GM19463 (cell line): Measurements from ENCODE around the gene CIITA.

ENCODE experiments used
- ATAC-seq: cut with Tn5 transposase; IDR thresholded peaks from one replicate; pipeline ENCODE4 v1.9.1; 2021; ENCODE audit warnings: mild to moderate bottlenecking, moderate library complexity; ENCODE audit not compliant: unreplicated experiment

Gene CIITA

DNA sequence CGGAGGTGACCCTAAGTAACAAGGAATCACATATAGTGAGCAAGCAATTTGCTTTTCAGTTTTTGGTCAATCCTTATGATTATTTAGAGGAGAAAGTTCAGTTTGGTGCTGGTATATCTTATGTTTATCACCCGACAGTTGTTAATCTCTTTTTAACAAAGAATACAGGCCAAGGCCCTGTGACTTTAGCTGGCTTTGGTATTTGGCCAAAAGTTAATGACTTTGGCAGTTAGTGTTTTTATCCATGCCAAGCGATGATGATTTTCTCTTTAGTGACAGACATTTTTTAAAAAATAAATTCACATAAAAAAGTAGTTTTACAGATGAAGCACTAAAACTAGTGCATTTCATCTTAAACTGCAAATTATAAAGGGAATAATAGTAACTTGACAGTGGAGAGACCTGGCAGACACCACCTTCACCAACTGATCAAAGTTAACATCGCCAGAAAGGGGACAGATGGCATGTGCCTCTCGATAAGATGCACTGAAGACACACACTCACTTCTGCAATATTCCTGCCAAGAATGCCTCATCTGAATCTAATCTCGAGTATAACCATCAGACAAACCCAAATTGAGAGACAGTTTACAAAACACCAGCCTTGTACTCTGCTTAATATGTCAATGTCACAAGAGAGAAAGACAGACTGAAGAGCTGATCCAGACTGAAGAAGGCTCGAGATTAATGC is 58.4 kb downstream of the CIITA start:
- no peak for ATAC-seq

DNA sequence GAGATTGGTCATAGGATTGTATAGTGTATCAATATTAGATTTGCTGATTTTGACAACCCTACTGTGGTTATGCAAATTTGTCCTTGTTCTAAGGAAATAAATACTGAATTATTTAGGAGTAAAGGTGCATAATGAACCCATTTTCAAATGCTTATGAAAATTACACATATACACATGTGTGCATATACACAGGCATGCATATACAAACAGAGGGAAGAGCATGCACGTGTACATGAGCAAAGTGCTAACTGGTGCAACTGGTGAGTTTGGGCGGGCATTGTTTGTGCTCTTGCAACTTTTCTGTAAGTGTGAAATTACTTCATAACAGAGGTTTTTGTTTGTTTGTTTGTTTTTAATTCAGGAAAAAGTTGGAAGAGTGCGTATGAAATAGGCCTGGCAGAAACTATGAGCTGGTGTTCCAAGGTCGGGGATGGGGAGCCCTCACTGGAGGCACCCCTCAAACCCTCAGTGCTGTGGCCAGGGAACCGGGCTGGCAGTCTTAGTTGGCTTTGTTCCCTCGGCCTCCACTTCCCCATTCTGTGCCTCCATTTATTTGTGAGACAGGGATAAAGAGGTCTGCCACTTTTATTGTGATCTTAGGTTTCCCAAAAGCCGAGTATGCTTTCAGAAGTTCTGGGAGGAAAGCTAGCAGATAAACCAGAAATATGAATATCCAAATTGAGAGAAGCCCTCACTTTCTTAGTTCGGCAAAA is 59.4 kb downstream of the CIITA start:
- ATAC-seq: no peak

DNA sequence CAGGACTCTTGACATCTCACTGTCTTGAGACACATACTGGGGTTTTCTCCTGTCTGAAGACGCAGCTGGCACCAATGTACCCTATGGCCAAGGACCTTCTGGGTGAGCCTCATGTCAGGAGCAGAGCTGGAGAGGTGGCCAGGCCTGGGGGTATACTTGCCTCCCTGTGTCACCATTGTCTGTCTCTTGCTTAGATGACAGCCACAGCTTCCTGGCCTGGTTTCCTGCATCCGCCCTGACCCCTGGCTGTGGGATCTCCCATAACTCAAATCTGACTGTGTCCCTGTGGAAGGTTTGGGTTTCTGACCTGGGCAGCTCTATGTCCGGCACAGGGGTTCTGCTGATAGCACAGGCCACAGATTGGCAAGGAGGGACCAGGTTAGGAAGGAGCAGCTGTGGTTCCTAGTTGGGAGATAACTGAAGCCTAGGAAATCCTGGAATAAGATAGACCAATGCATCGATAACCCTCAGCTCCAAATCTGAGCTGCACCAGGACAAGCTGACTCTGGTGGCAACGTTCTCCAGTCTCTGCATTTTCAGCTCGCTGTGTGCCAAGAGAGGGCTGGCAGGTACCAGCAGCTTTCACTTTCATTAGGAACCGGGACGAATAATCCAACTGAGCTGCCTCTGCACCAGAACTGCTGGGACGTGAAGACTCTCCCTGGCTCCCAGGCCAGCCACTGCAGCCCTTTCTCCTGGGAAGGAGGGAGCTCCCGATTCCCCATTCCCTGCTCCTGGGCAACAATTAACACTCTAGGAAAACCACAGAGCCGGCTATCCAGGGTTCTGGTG is 60.3 kb downstream of the CIITA start:
- no peak for ATAC-seq

DNA sequence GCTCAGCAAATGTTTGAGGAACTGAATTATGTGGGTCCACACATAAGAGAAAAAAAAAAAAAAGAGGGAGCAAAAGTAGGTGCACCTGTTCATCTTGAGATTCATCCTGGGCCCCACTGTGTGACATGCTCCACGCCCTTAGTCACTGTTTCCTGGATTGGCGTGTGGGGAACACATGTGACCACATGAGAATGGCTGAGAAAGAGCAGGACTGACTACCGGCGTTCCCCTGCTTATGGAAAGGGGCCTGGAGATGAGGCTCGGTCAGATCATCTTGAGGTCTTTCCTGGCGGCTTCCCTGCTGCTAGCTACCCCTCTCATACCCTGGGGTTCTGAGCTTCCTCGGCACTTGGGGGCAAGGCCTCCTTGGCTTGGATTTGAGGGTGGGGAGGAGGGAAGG is 61.3 kb downstream of the CIITA start:
- no peak for ATAC-seq

DNA sequence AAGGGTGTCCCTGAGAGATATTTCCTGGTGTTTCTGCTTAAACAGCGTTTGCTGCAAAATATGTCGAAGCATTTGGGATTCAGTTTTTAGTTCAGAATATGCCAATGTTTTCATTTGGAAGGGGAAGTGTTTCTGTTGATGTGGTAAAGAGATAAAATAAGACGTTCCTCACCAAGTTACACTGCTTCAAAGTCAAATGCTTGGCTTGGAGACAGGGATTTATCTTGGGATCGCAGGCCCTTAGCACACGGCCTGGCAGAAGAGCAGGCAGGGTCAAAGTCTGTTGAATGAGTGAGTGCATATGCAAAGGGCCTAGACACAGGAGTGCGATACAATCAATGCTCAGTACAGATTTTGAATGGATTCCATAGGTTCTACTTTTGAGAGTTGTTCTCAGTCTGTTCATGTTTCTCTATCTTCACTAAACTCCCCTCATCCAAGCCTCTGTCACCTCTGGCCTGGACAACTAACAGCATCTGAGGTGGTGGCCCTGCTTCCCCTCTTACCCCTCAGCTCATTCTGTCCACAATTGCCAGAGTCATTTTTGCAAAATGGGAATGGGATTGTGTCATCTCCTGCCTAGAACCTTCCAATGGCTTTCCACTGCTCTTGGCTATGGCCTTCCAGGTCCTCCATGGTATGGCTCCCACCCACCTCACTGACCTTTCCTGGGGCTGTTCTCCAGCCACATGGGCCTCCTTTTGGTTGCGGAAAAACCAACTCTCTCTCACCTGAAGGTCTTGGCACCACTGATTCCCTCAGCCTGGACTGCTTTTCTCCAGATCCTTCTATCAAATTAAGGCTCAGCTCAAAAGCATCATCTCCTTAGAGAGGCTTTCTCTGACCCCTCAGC is 62.0 kb downstream of the CIITA start:
- no peak for ATAC-seq

DNA sequence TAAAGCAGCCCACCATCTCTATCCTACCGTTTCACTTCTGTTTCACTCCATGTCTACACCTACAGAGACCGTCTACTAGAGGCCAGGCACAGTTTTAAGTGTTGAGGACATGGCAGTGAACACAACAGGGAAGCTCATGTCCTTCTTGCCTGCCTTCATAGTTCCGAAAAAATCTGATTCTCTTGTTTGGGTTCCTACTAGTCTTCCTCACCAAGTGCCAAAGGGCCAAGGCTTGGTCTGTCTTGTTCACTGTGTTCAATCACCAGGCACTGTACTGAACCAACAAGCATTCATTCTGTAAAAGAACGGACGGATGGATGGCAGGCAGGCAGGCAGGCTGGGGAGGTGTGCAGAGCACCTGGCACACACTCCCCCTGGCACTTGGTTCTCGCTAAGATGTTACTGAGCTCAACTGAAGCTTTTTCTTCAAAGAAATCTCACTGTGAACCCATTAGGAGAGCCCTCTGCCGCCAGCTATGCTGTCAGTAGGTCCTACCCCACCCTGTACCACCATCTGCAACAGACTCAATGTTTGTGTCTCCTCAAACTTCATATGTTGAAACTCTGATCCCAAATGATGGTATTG is 62.7 kb downstream of the CIITA start:
- no peak for ATAC-seq

DNA sequence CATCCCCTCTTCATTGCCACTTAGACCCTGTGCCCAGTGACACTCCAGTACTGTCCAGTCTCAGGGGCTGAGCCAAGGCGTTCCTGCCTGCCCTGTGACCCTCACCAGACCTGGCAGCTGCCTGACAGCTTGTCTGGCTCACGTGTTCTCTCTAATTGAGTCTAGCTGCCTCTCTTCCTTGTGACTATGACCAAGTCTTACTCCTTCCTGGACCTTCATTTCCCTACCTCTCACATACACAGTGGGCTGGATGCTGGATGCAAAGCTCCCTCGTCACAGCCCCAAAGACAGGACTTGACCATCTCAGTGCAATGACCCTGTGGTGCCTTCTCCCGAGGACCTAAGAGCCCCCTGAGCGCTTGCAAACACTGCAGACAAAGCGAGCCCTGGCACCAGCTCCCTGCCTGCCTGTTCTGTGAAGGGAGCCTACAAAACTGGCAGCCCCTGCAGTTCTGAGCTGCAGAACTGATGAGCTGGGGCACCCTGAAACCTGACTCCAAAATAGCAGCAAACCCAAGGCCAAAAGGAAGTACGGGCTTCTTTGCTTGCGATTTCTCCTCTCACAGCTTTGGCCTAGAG is 63.6 kb downstream of the CIITA start:
- ATAC-seq: no peak

DNA sequence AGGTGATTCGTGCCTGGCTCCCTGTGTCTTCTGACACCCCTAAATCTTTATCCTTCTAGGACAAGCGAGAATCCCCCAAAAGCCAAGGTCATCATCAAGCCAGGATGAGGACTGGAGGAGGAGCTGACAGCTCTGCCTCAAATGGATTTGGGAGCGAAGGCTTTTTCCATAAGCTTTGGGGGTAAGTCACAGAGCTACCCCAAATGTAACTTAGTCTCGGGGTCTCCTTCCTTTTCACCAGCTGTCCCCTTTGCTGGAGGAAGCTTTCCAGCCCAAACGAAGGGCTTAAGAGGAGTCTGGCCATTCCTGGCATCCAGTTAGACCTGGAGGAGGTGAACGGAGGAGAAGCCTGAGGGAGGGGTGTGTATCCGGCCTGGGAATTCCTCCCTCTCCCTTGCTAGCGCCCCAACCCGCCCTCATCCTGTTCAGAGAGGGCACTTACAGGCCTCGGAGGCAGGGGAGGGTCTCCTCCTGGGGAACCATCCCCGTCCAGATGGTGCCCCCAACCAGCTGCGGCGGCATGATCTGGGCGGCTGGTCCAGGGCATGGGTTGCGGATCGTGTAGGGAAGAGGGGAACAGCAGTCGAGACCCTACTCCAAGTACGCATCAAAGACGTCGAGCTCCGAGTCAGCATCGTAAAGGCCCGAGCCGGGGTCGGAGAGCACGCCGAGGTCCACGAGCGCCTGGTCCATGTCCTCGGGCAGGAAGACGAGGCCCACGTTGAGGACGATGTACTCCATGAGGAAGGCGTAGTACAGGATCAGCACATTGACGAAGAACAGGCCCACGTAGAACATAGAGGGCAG is 64.3 kb downstream of the CIITA start:
- ATAC-seq: no peak

DNA sequence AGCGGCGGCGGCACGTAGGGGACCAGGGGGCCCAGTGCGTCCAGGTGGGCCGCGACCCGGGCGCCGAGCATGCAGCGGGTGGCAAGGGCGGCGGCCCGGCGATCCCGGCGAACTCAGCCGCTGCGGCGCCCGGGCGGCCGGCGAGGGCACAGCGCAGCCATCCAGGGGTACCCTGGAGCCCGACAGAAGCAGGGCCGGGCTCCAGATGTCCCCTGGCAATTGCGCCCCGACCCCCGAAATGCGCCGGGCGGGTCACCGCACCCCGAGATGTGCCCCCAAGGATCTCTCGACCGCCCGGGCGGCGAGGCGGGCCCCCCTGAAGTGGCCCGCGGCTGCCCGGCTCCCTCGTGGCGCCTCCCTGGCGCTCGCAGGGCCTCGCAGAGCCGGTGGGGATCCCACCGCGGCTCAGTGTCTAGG is 64.9 kb downstream of the CIITA start:
- peak; percentile 8 for ATAC-seq

DNA sequence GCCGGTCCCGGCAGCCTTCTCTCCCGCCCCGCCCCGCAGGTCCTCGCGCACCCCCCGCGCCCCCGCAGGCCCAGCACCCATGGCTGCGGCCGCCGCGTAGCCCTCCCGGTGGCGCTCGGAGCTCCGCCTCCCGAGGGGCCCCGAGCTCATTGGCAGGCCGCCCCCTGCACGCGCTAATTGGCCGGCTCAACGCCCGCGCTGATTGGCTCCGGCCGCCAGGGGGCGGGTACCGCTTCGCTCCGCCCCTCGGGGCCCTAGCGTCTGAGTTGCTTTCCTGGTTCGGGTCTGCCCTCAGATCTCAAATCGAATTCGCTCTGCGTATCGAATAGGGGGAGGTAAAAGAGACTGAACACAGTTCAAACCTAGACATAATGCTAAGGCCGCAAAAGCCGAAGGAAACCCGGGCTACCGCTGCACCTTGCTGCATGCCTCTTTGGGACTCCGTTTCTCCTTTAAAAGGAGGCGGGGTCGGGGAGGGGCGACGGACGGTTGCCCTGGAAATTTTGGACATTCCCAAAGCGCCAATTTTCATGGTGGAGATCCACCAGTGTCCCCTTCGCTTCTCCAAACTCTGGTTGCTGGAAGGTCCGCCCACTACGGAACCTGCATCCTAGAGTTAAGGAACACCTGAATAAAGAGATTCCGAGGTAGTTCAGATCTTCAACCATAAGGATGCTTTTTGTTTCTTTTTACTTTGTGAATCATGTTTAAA is 65.5 kb downstream of the CIITA start, which contains the start of gene DEXI:
DEXI (minus strand) TSS at position 117 of the 712 bp plus-strand sequence. CDS start 463 bp downstream, outside the sequence.
- ATAC-seq: peak; percentile 70

DNA sequence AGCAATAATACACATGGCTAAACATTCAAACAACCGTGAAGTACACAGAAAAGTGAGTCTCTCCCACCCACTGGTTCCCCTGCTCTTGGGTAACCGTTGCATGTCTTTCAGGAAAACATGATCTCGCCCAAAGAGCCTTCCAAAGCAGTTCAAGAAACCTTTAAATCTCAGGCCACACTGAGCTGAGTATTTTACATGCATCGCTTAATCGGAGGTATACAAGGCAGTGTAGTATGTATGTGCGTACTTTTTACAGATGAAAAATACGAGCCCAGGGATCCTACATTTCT is 66.0 kb downstream of the CIITA start:
- no peak for ATAC-seq

DNA sequence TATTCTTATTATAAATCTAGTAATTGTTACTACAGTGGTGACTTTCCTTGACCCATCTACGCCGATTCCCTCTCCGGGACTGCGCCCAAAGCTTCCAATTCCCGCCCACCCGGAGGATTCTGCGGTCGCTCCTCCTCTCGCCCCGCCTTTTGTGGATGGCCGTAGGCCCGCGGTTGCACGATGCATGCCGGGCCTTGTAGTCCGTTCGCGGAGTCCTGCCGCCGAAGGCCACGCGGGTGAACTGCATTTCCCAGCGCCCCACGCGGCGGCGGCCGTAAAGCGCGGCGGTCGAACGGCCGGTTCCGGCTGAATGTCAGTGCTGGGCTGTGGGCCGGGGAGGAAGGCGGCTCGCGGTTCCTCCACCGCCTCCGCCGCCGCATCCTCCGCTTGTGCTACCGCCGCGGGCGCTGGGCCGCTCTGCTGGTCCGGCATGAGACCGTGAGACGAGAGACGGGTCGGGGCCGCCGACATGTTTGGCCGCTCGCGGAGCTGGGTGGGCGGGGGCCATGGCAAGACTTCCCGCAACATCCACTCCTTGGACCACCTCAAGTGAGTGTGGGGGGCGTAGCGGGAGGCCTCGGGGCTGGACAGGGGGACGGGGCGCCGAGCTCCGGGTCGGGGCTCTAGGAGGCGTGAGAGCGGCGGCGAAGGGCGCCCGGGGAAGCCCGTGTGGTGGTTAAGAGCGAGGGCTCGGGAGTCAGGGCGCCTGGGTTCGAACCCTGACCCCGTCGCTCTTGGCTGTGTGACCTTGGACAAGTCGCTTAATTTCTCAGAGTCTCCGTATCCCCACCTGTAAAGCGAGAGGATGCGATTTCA is 67.5 kb downstream of the CIITA start, which contains the start of gene CLEC16A:
CLEC16A (plus strand) TSS at position 316 of the 816 bp plus-strand sequence; CDS start at position 470, 154 bp downstream.
- peak; percentile 60 for ATAC-seq

DNA sequence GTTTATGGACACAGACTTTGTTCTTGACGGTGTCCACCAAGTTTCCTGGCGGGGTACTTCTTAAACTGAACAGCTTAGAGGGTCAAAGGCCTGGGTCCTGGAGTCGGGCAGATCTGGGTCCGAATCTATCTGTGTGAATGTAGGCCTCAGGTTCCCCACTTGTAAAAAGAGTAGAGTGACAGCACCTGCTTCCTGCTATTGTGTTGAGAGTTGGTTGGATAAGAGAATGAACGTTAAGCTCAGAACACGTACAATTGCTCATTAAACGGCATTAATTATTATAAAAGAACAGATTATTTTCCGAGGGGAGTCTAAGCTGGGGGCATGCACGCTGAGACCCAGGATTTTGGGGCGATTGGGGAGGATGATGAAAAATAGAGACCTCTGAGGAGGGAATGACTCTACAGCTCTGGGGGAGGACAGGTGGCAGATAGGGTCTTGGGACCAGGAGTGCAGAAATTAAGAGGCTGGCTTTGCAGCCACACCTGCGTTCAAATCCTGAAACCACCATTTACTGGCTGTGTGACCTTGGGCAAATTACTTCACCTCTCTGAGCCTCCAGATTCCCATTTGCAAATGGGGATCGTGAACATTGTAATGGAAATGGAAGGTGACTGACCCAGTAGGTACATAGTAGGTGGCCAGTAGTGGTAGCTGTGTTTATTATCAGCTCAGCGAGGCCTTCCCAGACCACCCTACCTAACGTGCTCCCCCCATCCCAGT is 68.2 kb downstream of the CIITA start:
- ATAC-seq: no peak

DNA sequence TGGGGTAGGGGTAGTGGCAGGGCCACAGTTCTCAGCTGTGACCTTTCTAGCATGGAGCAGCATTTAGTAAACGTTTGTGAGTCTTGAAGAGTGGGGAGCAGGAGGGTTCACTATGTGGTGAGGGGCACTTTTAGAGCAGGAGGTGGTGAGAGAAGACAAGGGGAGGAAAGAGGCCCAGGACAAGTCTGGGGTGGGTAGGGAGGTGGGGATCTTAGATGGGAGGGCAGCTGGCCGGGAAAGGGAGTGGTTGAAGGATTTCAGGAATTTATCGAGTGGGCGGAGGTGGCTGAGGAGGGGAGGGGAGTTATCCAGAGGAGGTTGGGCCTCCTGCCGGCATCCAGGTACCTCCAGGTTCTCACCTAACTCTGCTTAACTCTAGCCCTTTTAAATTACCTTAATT is 69.3 kb downstream of the CIITA start:
- no peak for ATAC-seq

DNA sequence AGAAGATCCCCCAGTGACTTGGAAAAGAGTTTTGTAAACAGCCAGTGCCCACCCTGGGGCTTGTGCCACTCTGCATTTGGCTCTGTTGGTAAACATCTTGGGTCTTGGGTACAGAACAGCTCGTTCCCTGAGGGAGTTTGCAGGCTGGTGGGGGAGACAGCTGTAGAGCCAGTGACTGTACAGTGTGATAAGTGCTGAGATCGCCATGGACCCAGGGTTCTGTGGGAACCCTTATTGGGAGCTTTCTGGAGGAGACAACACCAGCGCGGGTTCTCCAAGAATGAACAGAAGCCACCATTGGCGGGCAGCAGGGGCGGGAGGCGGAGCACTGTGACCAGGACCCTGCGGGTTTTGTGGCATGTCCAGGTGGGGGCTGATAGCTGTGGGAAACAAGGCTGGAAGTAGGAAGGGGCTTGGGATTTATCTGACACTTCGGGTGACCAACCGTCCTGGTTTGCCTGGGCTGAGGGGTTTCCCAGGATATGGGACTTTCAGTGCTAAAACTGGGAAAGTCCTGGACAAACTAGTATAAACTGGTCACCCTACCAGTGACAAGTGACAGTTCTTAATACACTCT is 70.3 kb downstream of the CIITA start:
- ATAC-seq: no peak

DNA sequence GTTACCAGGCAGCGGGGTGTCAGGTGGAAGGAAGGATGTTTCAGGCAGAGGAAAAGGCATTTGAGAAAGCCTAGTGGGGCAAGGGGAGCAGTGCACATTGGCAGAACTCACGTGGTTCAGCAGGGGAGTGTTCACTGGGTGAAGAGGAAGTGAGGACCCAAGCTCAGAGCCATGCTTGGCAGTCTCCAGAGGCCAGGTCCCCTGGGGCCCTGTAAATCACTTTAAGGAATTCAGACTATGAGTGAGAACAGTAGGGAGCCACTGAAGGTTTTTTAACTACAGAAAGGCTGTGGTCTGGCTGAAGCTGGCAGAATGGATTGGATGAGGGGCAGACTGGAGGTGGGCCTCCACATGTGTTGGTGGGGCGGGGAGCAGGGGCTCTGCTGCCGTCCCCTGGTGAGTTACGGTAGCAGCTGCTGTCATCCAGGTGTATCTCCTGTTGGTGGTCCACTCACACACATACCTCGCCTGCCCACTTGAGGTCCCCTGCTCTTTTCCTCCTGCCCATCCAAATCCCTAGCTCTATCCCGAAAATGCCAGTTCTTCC is 72.5 kb downstream of the CIITA start:
- ATAC-seq: peak; percentile 76

DNA sequence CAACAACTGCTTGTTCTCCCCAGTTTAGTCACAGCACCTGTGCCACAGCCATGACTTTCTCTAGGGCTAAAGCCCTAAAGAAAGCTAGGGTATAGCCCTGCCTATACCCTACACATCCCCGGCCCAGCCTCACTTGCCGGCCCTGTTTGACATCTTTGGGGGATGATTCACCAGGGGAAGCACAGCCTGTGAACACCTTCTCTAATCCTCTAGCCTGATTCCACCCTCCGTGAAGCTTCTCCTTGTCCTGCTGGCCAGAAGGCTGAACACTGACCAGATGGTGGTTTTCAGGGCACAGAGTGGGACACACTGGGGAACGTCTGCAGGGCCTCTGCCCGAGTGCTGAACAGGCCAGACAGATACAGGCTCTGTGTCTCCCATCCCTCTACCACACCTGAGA is 73.4 kb downstream of the CIITA start:
- ATAC-seq: no peak
